HG03457 (cell line): ENCODE results near the gene NDUFS3.
"Not testable (repeated sequence)": the region's sequence is repeated elsewhere in the genome, so short reads cannot be mapped to it uniquely, and the experiment has no call there.

Source experiments
- ATAC-seq: cut with Tn5 transposase; IDR thresholded peaks from one replicate; pipeline ENCODE4 v1.9.1; 2021; ENCODE audit warnings: moderate number of reproducible peaks; ENCODE audit not compliant: unreplicated experiment

Gene NDUFS3

GRCh38 chr11:47558695-47559094, 20.2 kb upstream of the NDUFS3 start:
- ATAC-seq, result no peak

GRCh38 chr11:47560426-47560825, 18.4 kb upstream of the NDUFS3 start:
- no peak for ATAC-seq

GRCh38 chr11:47562393-47562792, 16.5 kb upstream of the NDUFS3 start:
- ATAC-seq, result not testable (repeated sequence)

GRCh38 chr11:47564366-47564765, 14.5 kb upstream of the NDUFS3 start:
- not testable (repeated sequence) for ATAC-seq

- no peak for ATAC-seq
These were observed 13.9 kb upstream of the NDUFS3 start for GRCh38 chr11:47564933-47565339.

GRCh38 chr11:47565340-47566148, 13.3 kb upstream of the NDUFS3 start, which contains the start of gene PTPMT1:
Gene PTPMT1 (plus strand): TSS chr11:47565599. CDS start chr11:47565623, 24 bp downstream.
- ATAC-seq, result peak; percentile 86

GRCh38 chr11:47566149-47566698, 12.7 kb upstream of the NDUFS3 start:
- ATAC-seq, result no peak

- ATAC-seq, result no peak
These were observed 9.2 kb upstream of the NDUFS3 start for GRCh38 chr11:47569646-47570045.

- no peak for ATAC-seq
These were observed 8.1 kb upstream of the NDUFS3 start for GRCh38 chr11:47570651-47571356.

GRCh38 chr11:47571357-47571729, 7.5 kb upstream of the NDUFS3 start:
- no peak for ATAC-seq

- no peak for ATAC-seq
These were observed 7.0 kb upstream of the NDUFS3 start for GRCh38 chr11:47571895-47572294.

GRCh38 chr11:47572715-47573255, 6.1 kb upstream of the NDUFS3 start:
- ATAC-seq, result no peak

- ATAC-seq, result no peak
These were observed 5.6 kb upstream of the NDUFS3 start for GRCh38 chr11:47573321-47573720.

- ATAC-seq, result no peak
These were observed 1.3 kb upstream of the NDUFS3 start for GRCh38 chr11:47577460-47578041.

GRCh38 chr11:47583844-47584243, 5.0 kb downstream of the NDUFS3 start:
- no peak for ATAC-seq

GRCh38 chr11:47586098-47586855, 7.4 kb downstream of the NDUFS3 start, which contains the start of gene FAM180B:
Gene FAM180B (plus strand): TSS chr11:47586678. CDS start chr11:47586769, 91 bp downstream.
- ATAC-seq, result no peak

GRCh38 chr11:47587039-47587716, 8.3 kb downstream of the NDUFS3 start:
- ATAC-seq, result no peak

GRCh38 chr11:47587723-47588326, 9.0 kb downstream of the NDUFS3 start:
- ATAC-seq, result no peak

- ATAC-seq, result no peak
These were observed 10.2 kb downstream of the NDUFS3 start for GRCh38 chr11:47589118-47589517.
